GM12878 (cell line): ENCODE data around the gene HNRNPF. TPM values are rescaled to one million over a fixed set of nuclear protein-coding genes. Genes with fewer than 3 reads are reported as not detected.

Experiments
- ATAC-seq: fragments of 200-7000 bp; cut with Tn5 transposase; 3 replicates; pipeline ENCODE4 v1.9.1; 2020; ENCODE audit warnings: mild to moderate bottlenecking, moderate library complexity
- BruUV-seq: library from RNA; stranded (reverse); fragments of 400-500 nt; replicated peaks from 2 replicates; lab custom pipeline; 2021; lab: Mats Ljungman, UMichigan
- CTCF ChIA-PET: fragments of 300-600 bp; sonication (Branson Sonifier 250); formaldehyde crosslinking; extraction: SDS; loops from one replicate; lab custom pipeline; 2021; ENCODE audit warnings: inconsistent platforms; lab: Yijun Ruan, JAX
- POLR2A ChIA-PET: fragments of 350-600 bp; formaldehyde crosslinking; extraction: SDS; loops from one replicate; lab custom pipeline; 2021; ENCODE audit warnings: inconsistent platforms; lab: Charles Lee
- RAD21 ChIA-PET: fragments of 300-600 bp; sonication (Branson Sonifier 250); formaldehyde crosslinking; loops from one replicate; lab custom pipeline; 2023; ENCODE audit warnings: antibody characterized with exemption; ENCODE audit not compliant: unreplicated experiment; lab: Charles Lee
- SMC1A ChIA-PET: fragments of 300-600 bp; sonication (Branson Sonifier 250); formaldehyde crosslinking; loops from one replicate; lab custom pipeline; 2023; ENCODE audit not compliant: unreplicated experiment, uncharacterized antibody; lab: Charles Lee
- DNase-seq: peaks from one replicate; pipeline ENCODE4 v3.0.0-alpha.2; 2011; ENCODE audit warnings: low read depth, low spot score
- FAIRE-seq: peaks from 3 replicates; lab custom pipeline; 2011; peaks lifted over from hg19 to GRCh38; lab: Jason Lieb, UNC
- H2AFZ ChIP-seq: 2 replicates; pipeline ENCODE4 v1.6.0; 2011; ENCODE audit warnings: low read depth, low read length, control low read depth; ENCODE audit not compliant: control insufficient read depth
- H3K27ac ChIP-seq: 2 replicates; pipeline ENCODE4 v1.5.1; 2011; ENCODE audit warnings: control low read depth; ENCODE audit not compliant: control insufficient read depth, insufficient read depth
- H3K27me3 ChIP-seq, 2 experiments: replicated peaks in 1 of 2; 2 replicates each; pipeline versions ENCODE4 v1.6.0 to v1.6.1; 2011; ENCODE audit warnings: low read length in 1 of 2; ENCODE audit not compliant: control insufficient read depth in 2 of 2, insufficient read depth in 2 of 2
- H3K36me3 ChIP-seq, 2 experiments: 2 replicates each; pipeline ENCODE4 v1.5.1; 2011; ENCODE audit warnings: low read length in 1 of 2; ENCODE audit not compliant: control insufficient read depth in 2 of 2, insufficient read depth in 2 of 2
- H3K4me1 ChIP-seq: 2 replicates; pipeline ENCODE4 v1.6.1; 2011; ENCODE audit warnings: mild to moderate bottlenecking, low read length, moderate library complexity, mixed read lengths; ENCODE audit not compliant: control insufficient read depth, insufficient read depth
- H3K4me2 ChIP-seq: 2 replicates; pipeline ENCODE4 v1.6.0; 2011; ENCODE audit warnings: control low read depth; ENCODE audit not compliant: control insufficient read depth, insufficient read depth
- H3K4me3 ChIP-seq: fragments of 200-600 bp; sonication (generic); 2 replicates; pipeline ENCODE4 v1.5.1; 2016
- H3K79me2 ChIP-seq: 2 replicates; pipeline ENCODE4 v1.6.0; 2011; ENCODE audit warnings: low read length; ENCODE audit not compliant: control insufficient read depth, insufficient read depth
- H3K9ac ChIP-seq: 2 replicates; pipeline ENCODE4 v1.8.0; 2011; ENCODE audit warnings: low read length, control low read depth, mixed read lengths; ENCODE audit not compliant: control insufficient read depth, insufficient read depth
- H3K9me3 ChIP-seq: replicated peaks from 3 replicates; pipeline ENCODE4 v1.5.1; 2011; ENCODE audit warnings: mild to moderate bottlenecking, low read length; ENCODE audit not compliant: control insufficient read depth, insufficient read depth
- H4K20me1 ChIP-seq: 2 replicates; pipeline ENCODE4 v1.6.0; 2011; ENCODE audit not compliant: control insufficient read depth, insufficient read depth
- BACH1 ChIP-seq: fragments of 450-650 bp; IDR thresholded peaks from 2 replicates; pipeline ENCODE4 v1.6.1; 2017; ENCODE audit warnings: mild to moderate bottlenecking, borderline replicate concordance
- BCLAF1 ChIP-seq: fragments of 450-650 bp; IDR thresholded peaks from 2 replicates; pipeline ENCODE4 v1.6.1; 2017; ENCODE audit warnings: antibody characterized with exemption, mild to moderate bottlenecking, moderate library complexity
- ELK1 ChIP-seq: IDR thresholded peaks from 2 replicates; pipeline ENCODE4 v1.6.1; 2012; ENCODE audit warnings: low read depth, low read length, improper control_type of control experiment
- GABPA ChIP-seq: IDR thresholded peaks from 2 replicates; pipeline ENCODE4 v1.6.1; 2014; ENCODE audit warnings: antibody characterized with exemption, low read depth, mild to moderate bottlenecking, inconsistent platforms
- GATAD2B ChIP-seq: fragments of 450-650 bp; conservative IDR thresholded peaks from 2 replicates; pipeline ENCODE4 v1.6.1; 2017; ENCODE audit warnings: low read depth, mild to moderate bottlenecking, moderate library complexity
- IKZF1 ChIP-seq: fragments of 450-650 bp; conservative IDR thresholded peaks from 2 replicates; pipeline ENCODE4 v1.6.1; 2017; ENCODE audit warnings: antibody characterized with exemption, mild to moderate bottlenecking
- MTA3 ChIP-seq: IDR thresholded peaks from 2 replicates; pipeline ENCODE4 v1.6.1; 2012; ENCODE audit warnings: low read length, inconsistent platforms, borderline replicate concordance
- MYC ChIP-seq: IDR thresholded peaks from 2 replicates; pipeline ENCODE4 v1.6.1; 2011; ENCODE audit warnings: mild to moderate bottlenecking, low read length, moderate library complexity, inconsistent platforms; ENCODE audit not compliant: insufficient read depth, insufficient replicate concordance, insufficient read length, severe bottlenecking
- RFX5 ChIP-seq: IDR thresholded peaks from 2 replicates; pipeline ENCODE4 v1.6.1; 2011; ENCODE audit warnings: low read depth, low read length, improper control_type of control experiment
- STAT1 ChIP-seq: fragments of 450-650 bp; conservative IDR thresholded peaks from 2 replicates; pipeline ENCODE4 v1.6.1; 2014; ENCODE audit warnings: antibody characterized with exemption, mild to moderate bottlenecking
- TARDBP ChIP-seq: IDR thresholded peaks from 2 replicates; pipeline ENCODE4 v1.6.1; 2016; ENCODE audit warnings: borderline replicate concordance
- ZSCAN29 ChIP-seq: fragments of 450-650 bp; IDR thresholded peaks from 2 replicates; pipeline ENCODE4 v1.6.1; 2017; ENCODE audit warnings: mild to moderate bottlenecking, moderate library complexity
- ZZZ3 ChIP-seq: IDR thresholded peaks from 2 replicates; pipeline ENCODE4 v1.6.1; 2011; ENCODE audit warnings: low read depth; ENCODE audit not compliant: control insufficient read depth, insufficient read length
- WGBS: methylation state at CpG from one replicate; pipeline ENCODE4 v1.1.6; 2016; ENCODE audit warnings: low lambda C conversion rate; ENCODE audit not compliant: insufficient replicate concordance, insufficient coverage; ENCODE audit errors: missing lambda C conversion rate; 5-methylcytosine and 5-hydroxymethylcytosine counted together
- in situ Hi-C: fragments of 300-500 bp; cut with MboI; formaldehyde crosslinking; loops from 9 replicates; pipeline ENCODE4 v1.14.3; 2018; ENCODE audit warnings: mixed read lengths
- intact Hi-C: fragments of 100-400 bp; cut with micrococcal nuclease; formaldehyde crosslinking; loops from one replicate; pipeline ENCODE4 v1.14.2; 2022; ENCODE audit not compliant: unreplicated experiment
- polyA plus RNA-seq, 11 experiments: library from polyadenylated mRNA; depleted of rRNA in 4 of 11; unstranded in 6 of 11; stranded (reverse) in 5 of 11; fragments of >200 nt; fragmentation: Nextera tagmentation in 4 of 11; fragmentation: Illumina TruSeq in 1 of 11; extraction: Ambion mirVana in 4 of 11; extraction: Trizol in 1 of 11; gene quantifications; 1 replicate in 1 of 11; 2 replicates in 10 of 11; pipeline versions ENCODE4 v1.2.1 to v1.2.3, GENCODE V29; 2011 to 2016; ENCODE audit warnings: inconsistent platforms in 2 of 11, missing spikeins in 2 of 11, low read depth in 1 of 11
- total RNA-seq, 4 experiments: library from RNA; depleted of rRNA in 3 of 4; stranded (reverse); fragments of >200 nt in 3 of 4; fragmentation: Illumina TruSeq in 1 of 4; extraction: Trizol in 1 of 4; gene quantifications; 2 replicates each; pipeline versions ENCODE4 v1.2.1 to v1.2.3, GENCODE V29; 2013 to 2021
- TF ChIP-seq, protein P1 (sequence below): fragments of 450-650 bp; IDR thresholded peaks from 2 replicates; pipeline ENCODE4 v1.6.1; 2016; ENCODE audit warnings: mild to moderate bottlenecking

HNRNPF gene
- total and polyA plus RNA-seq, 10 of the 15 experiments (the other 5 are each of a cell fraction or from before 2014, with no cell fraction given): 156 to 373 (median 293) TPM

- TF ChIP-seq STAT1: no peak
Measured at GRCh38 chr10:43396928-43397624, 11.9 kb downstream of the HNRNPF start (continued).

DNA sequence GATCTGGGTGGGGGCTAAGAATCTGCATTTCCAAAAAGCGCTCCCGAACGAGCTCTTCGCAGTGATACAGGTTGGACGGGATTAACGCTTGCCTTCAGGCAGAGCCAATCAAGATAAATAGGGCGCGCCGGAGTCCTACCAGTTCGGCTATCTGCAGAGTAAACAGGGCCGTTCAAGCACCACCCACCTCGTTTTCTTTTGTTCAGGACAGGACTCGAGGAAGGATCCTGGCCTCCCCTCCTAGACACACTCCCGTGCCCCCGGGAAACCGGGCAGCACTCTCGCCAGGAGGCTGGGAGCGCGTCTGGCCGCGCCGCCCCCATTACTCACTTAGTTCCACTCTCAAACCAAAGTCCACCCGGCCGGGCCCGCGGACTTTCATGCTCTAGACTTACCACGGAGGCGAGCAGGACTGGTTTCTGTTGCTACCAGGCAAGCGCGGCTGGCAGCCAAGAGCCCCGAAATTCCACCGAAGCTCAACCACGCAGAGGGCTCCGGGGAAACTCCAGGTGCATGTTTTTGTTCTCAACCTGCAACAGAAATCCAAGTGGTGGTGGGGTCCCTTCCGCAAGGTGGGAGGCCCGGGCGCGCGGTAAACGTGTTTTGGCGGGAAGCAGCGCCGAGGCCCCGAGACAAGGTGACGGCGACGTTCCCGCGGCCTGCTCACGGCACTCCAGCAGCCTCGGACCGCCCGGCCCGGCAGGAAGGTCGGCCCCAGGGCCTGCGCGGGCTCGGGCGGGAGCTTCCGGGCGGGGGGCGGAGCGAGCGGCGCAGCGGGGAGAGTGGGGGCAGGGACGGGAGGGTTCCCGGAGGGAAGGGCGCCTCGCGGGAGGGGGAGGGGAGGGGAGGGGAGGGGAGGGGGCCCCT is 12.7 kb downstream of the HNRNPF start:
- intact Hi-C loops (loop anchor here (10.0 kb wide), 1 partner anchor 761 kb away; the partner anchor contains the start of gene ZNF33B), in situ Hi-C loops (loop anchor here (5.0 to 25.0 kb wide), 3 partner anchors 56 to 609 kb away; partner anchors contain the start of gene BMS1)
- Histone ChIP-seq H3K27me3 (no peaks in the 10 kb centered on the region), H3K27ac (peak overlapping the region; percentile 92), H3K9me3 (no peaks in the 10 kb centered on the region), H3K4me1 (peaks cover 29% of the 10 kb centered on the region), H3K4me2 (peak overlapping the region; percentile 89), H3K79me2 (peaks cover 95% of the 10 kb centered on the region), H2AFZ (no peak overlapping the region; the same call in 1 of the 2 replicates), H3K36me3 (peaks cover 12 to 19% of the 10 kb centered on the region in 2 experiments), H4K20me1 (peaks cover 13% of the 10 kb centered on the region), H3K4me3 (peak overlapping the region; percentile 94), H3K9ac (peak overlapping the region; percentile 90)
- no peak for FAIRE-seq
- 2% methylated on average over 54 of the region's 71 CpGs for WGBS
- DNase-seq: no peak
- POLR2A ChIA-PET: interaction anchor here (1.0 to 2.8 kb wide), 5 partner anchors 10 to 58 kb away, joined by 3 to 19 read pairs (median 4); partner anchors contain the start of gene HNRNPF
- BruUV-seq: no TSS peak
- SMC1A ChIA-PET: interaction anchor here (0.6 to 1.2 kb wide), 3 partner anchors 10 to 63 kb away, joined by 3 to 4 read pairs (median 3); no protein-coding TSS in a partner anchor
- CTCF ChIA-PET: interaction anchor here (0.6 to 1.7 kb wide), 4 partner anchors 11 to 60 kb away, joined by 3 to 5 read pairs (median 3); no protein-coding TSS in a partner anchor
- peak; percentile 76 for ATAC-seq
- RAD21 ChIA-PET: interaction anchor here (0.9 to 1.6 kb wide), 3 partner anchors 11 to 41 kb away, joined by 5 read pairs; partner anchors contain the start of genes HNRNPF and ZNF487
- TF ChIP-seq ZSCAN29 (no peak), RFX5 (no peak), ELK1 (no peak), GABPA (peak; percentile 58; the same call in 1 of the 2 replicates), TARDBP (no peak), MTA3 (no peak), IKZF1 (no peak), BCLAF1 (no peak), GATAD2B (no peak; the same call in 1 of the 2 replicates), ZZZ3 (no peak), MYC (no peak), BACH1 (peak; percentile 19; the same call in 1 of the 2 replicates)
- TF ChIP-seq, protein P1, sequence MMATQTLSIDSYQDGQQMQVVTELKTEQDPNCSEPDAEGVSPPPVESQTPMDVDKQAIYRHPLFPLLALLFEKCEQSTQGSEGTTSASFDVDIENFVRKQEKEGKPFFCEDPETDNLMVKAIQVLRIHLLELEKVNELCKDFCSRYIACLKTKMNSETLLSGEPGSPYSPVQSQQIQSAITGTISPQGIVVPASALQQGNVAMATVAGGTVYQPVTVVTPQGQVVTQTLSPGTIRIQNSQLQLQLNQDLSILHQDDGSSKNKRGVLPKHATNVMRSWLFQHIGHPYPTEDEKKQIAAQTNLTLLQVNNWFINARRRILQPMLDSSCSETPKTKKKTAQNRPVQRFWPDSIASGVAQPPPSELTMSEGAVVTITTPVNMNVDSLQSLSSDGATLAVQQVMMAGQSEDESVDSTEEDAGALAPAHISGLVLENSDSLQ: no peak
